ENCODE measurements around the gene ZNF672. TPM values are rescaled to one million over a fixed set of nuclear protein-coding genes. Genes with fewer than 3 reads are reported as not detected.

Gene ZNF672
- total RNA-seq, 1 experiment from 2014 or later, result 56.0 TPM

GRCh38 chr1:248808876-248809275 lies 29.1 kb upstream of the ZNF672 start:
- H3K36me3 ChIP-seq (replicated peaks; ENCODE audit: control insufficient read depth, insufficient read depth, low read length), result peaks cover 5% of the 10 kb centered on the region
- no peak for DNase-seq
- H3K27me3 ChIP-seq (ENCODE audit: control insufficient read depth, insufficient read depth, low read length), result no peaks in the 10 kb centered on the region
- H3K4me3 ChIP-seq (ENCODE audit: insufficient read depth, low read depth, low read length), result no peak overlapping the region

DNA sequence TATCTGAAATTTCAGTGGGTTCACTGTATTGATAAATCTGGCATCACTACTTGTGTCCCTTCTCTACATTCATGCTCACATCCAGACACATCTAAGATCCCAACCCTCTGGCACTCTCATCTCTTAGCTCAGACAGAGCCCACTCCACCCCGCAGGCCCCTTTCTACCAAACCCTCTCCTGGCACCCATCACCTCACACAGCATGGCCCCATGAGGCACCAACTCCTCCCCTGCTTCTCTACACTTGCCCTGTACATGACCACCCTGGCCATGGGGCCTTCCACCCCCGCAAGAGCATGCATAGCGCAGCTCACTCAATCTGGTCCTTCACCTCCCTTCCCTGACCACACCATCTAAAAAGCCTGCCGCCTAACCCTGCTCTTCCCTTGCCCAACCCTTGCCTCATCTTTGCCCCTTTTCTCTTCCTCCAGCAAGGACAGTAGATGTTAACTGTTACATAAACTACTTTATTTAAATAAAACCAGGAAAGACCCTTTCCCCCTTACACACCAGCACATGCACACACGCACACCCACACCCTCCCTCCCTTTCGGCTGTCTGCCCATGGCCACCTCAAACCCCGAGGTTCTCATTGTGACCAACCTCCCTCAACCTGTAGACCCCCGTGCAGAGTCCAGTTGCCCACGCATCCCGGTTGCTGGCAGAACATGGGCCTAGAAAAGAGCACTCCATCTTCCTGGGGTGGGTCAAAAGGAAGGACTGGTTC lies 27.9 kb upstream of the ZNF672 start:
- Histone ChIP-seq H3K4me3 (ENCODE audit: insufficient read depth, low read depth, low read length) (no peak overlapping the region), H3K36me3 (replicated peaks; ENCODE audit: control insufficient read depth, insufficient read depth, low read length) (peaks cover 13% of the 10 kb centered on the region), H3K27me3 (ENCODE audit: control insufficient read depth, insufficient read depth, low read length) (no peaks in the 10 kb centered on the region)
- DNase-seq, result no peak

DNA sequence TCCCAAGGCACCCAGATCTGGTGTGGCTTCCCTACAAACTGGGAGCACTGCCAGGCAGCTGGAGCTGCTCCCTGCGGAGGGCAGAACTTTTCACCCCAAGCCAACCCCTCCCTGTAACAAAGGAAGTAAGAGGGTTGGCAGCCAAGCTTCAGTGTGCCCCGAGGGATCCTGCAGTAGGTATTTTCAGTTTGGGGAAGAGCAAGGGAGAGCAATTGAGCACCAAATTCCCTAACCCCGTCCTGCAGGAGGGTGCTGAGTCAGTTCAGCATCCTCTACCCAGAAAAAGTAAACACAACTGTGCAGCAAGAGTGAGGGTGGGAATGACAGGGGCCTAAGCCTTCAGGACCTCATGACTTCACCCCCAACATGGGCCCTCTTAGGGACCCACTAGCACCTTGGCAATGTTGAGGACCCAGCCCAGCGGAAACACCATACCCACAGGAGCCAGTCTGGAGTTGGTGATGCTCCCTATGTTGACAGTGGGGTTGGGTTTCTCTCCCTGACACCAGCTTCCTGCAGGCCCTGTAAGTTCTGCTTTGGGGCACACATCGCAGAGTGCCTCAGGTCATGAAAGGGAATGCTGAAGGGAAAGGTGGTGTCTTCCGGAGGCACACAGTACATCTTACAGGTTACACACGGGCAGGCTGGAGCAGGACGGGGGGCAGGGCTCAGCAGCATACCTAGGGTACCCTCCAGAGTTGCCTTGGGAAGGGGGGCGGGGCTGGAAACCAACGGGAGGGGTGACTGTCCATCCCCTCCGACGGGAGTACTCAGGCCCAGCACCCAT lies 27.1 kb upstream of the ZNF672 start:
- H3K27me3 ChIP-seq (ENCODE audit: control insufficient read depth, insufficient read depth, low read length), result no peaks in the 10 kb centered on the region
- H3K36me3 ChIP-seq (replicated peaks; ENCODE audit: control insufficient read depth, insufficient read depth, low read length), result peaks cover 13% of the 10 kb centered on the region
- no peak for DNase-seq
- H3K4me3 ChIP-seq (ENCODE audit: insufficient read depth, low read depth, low read length), result no peak overlapping the region

- peaks cover 19% of the 10 kb centered on the region for H3K36me3 ChIP-seq (replicated peaks; ENCODE audit: control insufficient read depth, insufficient read depth, low read length)
- H3K27me3 ChIP-seq (ENCODE audit: control insufficient read depth, insufficient read depth, low read length), result no peaks in the 10 kb centered on the region
- H3K4me3 ChIP-seq (ENCODE audit: insufficient read depth, low read depth, low read length), result no peak overlapping the region
- DNase-seq, result peak; percentile 74
Measured at GRCh38 chr1:248811514-248812490, 26.2 kb upstream of the ZNF672 start.

GRCh38 chr1:248812736-248813425 lies 25.1 kb upstream of the ZNF672 start:
- no peaks in the 10 kb centered on the region for H3K27me3 ChIP-seq (ENCODE audit: control insufficient read depth, insufficient read depth, low read length)
- no peak overlapping the region for H3K4me3 ChIP-seq (ENCODE audit: insufficient read depth, low read depth, low read length)
- peaks cover 19% of the 10 kb centered on the region for H3K36me3 ChIP-seq (replicated peaks; ENCODE audit: control insufficient read depth, insufficient read depth, low read length)
- DNase-seq, result no peak

- no peak overlapping the region for H3K4me3 ChIP-seq (ENCODE audit: insufficient read depth, low read depth, low read length)
- H3K27me3 ChIP-seq (ENCODE audit: control insufficient read depth, insufficient read depth, low read length), result no peaks in the 10 kb centered on the region
- peaks cover 19% of the 10 kb centered on the region for H3K36me3 ChIP-seq (replicated peaks; ENCODE audit: control insufficient read depth, insufficient read depth, low read length)
- no peak for DNase-seq
Measured at GRCh38 chr1:248813546-248813945, 24.5 kb upstream of the ZNF672 start.

DNA sequence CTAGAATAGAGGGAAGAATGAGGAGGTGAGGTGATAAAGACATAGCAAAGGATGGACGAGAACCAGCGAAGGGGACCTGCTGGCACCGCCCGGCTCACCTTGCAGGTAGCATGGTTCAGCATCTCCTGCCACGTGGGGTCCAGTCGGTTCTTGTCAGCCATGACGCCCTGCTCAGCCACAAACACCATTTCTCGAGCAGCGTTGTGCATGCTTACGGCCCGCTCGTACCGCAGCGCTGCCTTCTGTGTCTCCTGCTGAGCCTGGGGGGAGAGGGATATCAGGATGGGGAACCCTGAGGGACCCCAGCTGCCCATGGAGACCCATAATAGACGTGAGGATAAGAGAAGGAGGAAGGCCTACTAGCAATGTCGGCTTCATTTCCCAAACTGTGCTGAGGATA lies 23.7 kb upstream of the ZNF672 start:
- peaks cover 19% of the 10 kb centered on the region for H3K36me3 ChIP-seq (replicated peaks; ENCODE audit: control insufficient read depth, insufficient read depth, low read length)
- H3K27me3 ChIP-seq (ENCODE audit: control insufficient read depth, insufficient read depth, low read length), result no peaks in the 10 kb centered on the region
- no peak overlapping the region for H3K4me3 ChIP-seq (ENCODE audit: insufficient read depth, low read depth, low read length)
- DNase-seq, result no peak

DNA sequence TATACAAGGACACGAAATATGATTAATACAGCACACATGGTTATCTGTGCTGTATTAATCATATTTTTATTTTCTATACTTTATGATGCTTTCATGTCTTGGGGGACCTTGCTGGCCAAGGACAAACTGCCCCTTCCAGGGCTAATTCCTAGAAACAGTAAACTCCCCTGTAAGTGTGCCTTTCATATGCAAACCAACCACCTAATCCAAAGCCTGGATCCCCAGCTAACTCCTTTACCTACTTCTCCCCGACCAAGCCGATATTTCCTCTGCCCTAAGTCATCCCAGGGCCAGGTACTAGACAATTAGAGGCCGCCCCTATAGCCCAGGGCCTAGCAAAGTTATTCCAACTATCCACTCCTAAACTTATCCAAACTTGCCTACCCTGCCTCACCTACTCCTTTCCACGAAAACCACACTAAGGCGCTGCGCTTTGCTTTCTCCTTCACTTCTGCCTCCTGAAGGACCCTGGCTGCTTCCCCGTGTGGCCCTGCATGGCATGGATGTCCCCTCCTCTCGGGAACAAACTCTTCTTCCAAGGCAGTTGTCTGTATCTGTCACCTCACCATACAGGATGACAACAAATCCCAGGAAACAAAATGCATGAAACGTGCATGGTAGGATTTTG lies 22.5 kb upstream of the ZNF672 start:
- Histone ChIP-seq H3K4me3 (ENCODE audit: insufficient read depth, low read depth, low read length) (no peak overlapping the region), H3K27me3 (ENCODE audit: control insufficient read depth, insufficient read depth, low read length) (no peaks in the 10 kb centered on the region), H3K36me3 (replicated peaks; ENCODE audit: control insufficient read depth, insufficient read depth, low read length) (peaks cover 19% of the 10 kb centered on the region)
- peak; percentile 58 for DNase-seq

GRCh38 chr1:248816042-248816851 lies 21.8 kb upstream of the ZNF672 start:
- H3K27me3 ChIP-seq (ENCODE audit: control insufficient read depth, insufficient read depth, low read length), result no peaks in the 10 kb centered on the region
- H3K36me3 ChIP-seq (replicated peaks; ENCODE audit: control insufficient read depth, insufficient read depth, low read length), result peaks cover 19% of the 10 kb centered on the region
- no peak overlapping the region for H3K4me3 ChIP-seq (ENCODE audit: insufficient read depth, low read depth, low read length)
- no peak for DNase-seq

GRCh38 chr1:248817065-248817464 lies 21.0 kb upstream of the ZNF672 start:
- Histone ChIP-seq H3K36me3 (replicated peaks; ENCODE audit: control insufficient read depth, insufficient read depth, low read length) (peaks cover 20% of the 10 kb centered on the region), H3K4me3 (ENCODE audit: insufficient read depth, low read depth, low read length) (no peak overlapping the region), H3K27me3 (ENCODE audit: control insufficient read depth, insufficient read depth, low read length) (no peaks in the 10 kb centered on the region)
- DNase-seq, result no peak

GRCh38 chr1:248818505-248819374 lies 19.3 kb upstream of the ZNF672 start:
- Histone ChIP-seq H3K27me3 (ENCODE audit: control insufficient read depth, insufficient read depth, low read length) (no peaks in the 10 kb centered on the region), H3K4me3 (ENCODE audit: insufficient read depth, low read depth, low read length) (no peak overlapping the region), H3K36me3 (replicated peaks; ENCODE audit: control insufficient read depth, insufficient read depth, low read length) (peaks cover 20% of the 10 kb centered on the region)
- DNase-seq, result peak; percentile 21

- Histone ChIP-seq H3K36me3 (replicated peaks; ENCODE audit: control insufficient read depth, insufficient read depth, low read length) (peaks cover 18% of the 10 kb centered on the region), H3K27me3 (ENCODE audit: control insufficient read depth, insufficient read depth, low read length) (no peaks in the 10 kb centered on the region), H3K4me3 (ENCODE audit: insufficient read depth, low read depth, low read length) (no peak overlapping the region)
- DNase-seq, result no peak
Measured at GRCh38 chr1:248820041-248820585, 17.9 kb upstream of the ZNF672 start.

All from H7 (cell line).